Chondrocyte (in vitro differentiated cells): ENCODE results near the gene ELK3. TPM values are rescaled to one million over a fixed set of nuclear protein-coding genes. Genes with fewer than 3 reads are reported as not detected.

Experiments used
- DNase-seq: peaks from one replicate; pipeline ENCODE4 v3.0.0; 2021; ENCODE audit warnings: mixed read lengths, low spot score
- H3K27ac Mint-ChIP-seq: one replicate; pipeline ENCODE4 v1.8.0; 2021; ENCODE audit warnings: mild to moderate bottlenecking, moderate library complexity, mixed read lengths; ENCODE audit not compliant: unreplicated experiment
- H3K27me3 Mint-ChIP-seq: 2 replicates; pipeline ENCODE4 v1.8.0; 2021; ENCODE audit warnings: low read depth, mixed read lengths
- H3K36me3 Mint-ChIP-seq: 2 replicates; pipeline ENCODE4 v1.8.0; 2021; ENCODE audit warnings: low read depth, mixed read lengths
- H3K4me1 Mint-ChIP-seq: 2 replicates; pipeline ENCODE4 v1.8.0; 2021; ENCODE audit warnings: low read depth, mild to moderate bottlenecking, mixed read lengths
- H3K4me3 Mint-ChIP-seq: one replicate; pipeline ENCODE4 v1.8.0; 2021; ENCODE audit warnings: mild to moderate bottlenecking, moderate library complexity, mixed read lengths; ENCODE audit not compliant: unreplicated experiment
- H3K9me3 Mint-ChIP-seq: 2 replicates; pipeline ENCODE4 v1.8.0; 2021; ENCODE audit warnings: low read depth, mixed read lengths
- total RNA-seq: library from RNA; stranded (reverse); gene quantifications from 3 replicates; pipeline ENCODE4 v1.2.1, GENCODE V29; 2021
- TF ChIP-seq, protein P1 (sequence below): fragments of 200-600 bp; sonication (generic); IDR thresholded peaks from 2 replicates; pipeline ENCODE4 v1.5.0; 2021; ENCODE audit warnings: antibody characterized with exemption, mild to moderate bottlenecking, moderate library complexity

The ELK3 gene
- total RNA-seq, 1 donor from 2014 or later = 38.8 TPM

DNA sequence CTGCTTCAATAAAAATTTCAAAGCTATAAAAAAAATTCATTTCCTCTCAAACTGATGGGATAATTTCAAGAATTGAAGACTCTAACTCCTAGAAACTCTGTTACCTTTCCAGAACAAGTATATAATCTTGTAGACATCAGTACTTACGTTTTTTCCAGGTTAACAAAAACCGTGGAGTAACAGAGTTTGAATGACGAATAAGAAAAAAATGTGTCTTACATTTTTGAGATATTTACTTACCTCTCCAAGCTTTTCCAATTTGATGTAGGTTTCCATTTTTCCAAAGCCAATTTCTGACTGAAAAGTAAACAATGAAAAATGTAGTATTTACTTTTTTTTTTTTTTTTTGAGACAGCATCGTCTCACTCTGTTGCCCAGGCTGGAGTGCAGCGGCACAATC, 105.9 kb downstream of the ELK3 start:
- Mint-ChIP-seq H3K27ac (no peak overlapping the region), H3K4me3 (no peak overlapping the region), H3K27me3 (no peaks in the 10 kb centered on the region), H3K9me3 (no peaks in the 10 kb centered on the region), H3K4me1 (peaks cover 4% of the 10 kb centered on the region), H3K36me3 (peaks cover 10% of the 10 kb centered on the region)
- TF ChIP-seq, protein P1, sequence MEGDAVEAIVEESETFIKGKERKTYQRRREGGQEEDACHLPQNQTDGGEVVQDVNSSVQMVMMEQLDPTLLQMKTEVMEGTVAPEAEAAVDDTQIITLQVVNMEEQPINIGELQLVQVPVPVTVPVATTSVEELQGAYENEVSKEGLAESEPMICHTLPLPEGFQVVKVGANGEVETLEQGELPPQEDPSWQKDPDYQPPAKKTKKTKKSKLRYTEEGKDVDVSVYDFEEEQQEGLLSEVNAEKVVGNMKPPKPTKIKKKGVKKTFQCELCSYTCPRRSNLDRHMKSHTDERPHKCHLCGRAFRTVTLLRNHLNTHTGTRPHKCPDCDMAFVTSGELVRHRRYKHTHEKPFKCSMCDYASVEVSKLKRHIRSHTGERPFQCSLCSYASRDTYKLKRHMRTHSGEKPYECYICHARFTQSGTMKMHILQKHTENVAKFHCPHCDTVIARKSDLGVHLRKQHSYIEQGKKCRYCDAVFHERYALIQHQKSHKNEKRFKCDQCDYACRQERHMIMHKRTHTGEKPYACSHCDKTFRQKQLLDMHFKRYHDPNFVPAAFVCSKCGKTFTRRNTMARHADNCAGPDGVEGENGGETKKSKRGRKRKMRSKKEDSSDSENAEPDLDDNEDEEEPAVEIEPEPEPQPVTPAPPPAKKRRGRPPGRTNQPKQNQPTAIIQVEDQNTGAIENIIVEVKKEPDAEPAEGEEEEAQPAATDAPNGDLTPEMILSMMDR = no peak
- no peak for DNase-seq

DNA sequence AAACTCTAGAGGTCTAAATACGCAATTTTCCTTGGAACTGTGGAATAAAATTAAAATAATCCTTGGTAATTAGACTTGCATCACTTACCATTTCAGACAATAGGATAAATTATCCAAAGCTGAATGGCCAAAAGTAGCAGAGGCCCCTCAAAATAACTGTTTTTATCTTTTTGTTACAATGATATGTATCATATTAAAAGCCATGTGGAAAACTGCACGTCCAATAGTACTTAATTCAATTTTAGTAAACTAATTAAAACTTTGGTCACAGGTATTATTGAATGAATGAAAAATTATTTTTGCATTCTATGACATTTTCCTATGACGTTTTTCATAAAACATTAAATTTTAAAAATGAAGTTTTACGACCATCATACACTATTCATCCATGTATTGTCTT, 107.6 kb downstream of the ELK3 start:
- Mint-ChIP-seq H3K27ac (no peak overlapping the region), H3K4me1 (no peaks in the 10 kb centered on the region), H3K4me3 (no peak overlapping the region), H3K27me3 (no peaks in the 10 kb centered on the region), H3K36me3 (peaks cover 7% of the 10 kb centered on the region), H3K9me3 (no peaks in the 10 kb centered on the region)
- no peak for DNase-seq
- TF ChIP-seq, protein P1 = no peak

DNA sequence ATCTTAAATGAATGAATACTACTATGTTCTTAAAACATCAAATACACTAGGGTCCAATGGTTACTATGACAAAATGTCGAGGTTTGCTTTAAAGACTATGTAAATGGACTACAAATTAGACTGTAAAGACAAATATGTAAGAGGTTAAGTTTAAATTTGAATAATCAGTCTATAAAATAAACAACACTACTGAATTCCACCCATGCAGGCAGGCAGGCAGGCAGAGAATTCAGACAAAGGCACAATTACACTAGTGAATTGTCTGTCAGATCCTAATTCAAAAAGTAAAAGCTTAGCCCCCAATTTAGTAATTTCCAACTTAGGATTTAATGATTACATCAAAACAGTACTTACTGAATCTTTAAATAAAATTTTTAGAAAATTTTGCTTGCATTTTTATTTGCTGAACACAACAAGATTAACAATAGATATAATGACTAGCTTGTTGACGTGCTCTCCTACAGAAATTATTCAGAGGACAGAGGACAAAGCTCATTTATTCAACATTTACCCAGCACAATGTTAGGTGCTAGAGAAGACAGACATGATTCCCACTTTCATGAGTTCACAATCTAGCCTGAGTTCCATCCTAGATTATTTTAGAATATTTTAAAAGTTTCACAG, 108.6 kb downstream of the ELK3 start:
- Mint-ChIP-seq H3K4me3 (no peak overlapping the region), H3K9me3 (no peaks in the 10 kb centered on the region), H3K36me3 (peaks cover 6% of the 10 kb centered on the region), H3K27ac (no peak overlapping the region), H3K4me1 (no peaks in the 10 kb centered on the region), H3K27me3 (no peaks in the 10 kb centered on the region)
- DNase-seq = no peak
- TF ChIP-seq, protein P1 = no peak

DNA sequence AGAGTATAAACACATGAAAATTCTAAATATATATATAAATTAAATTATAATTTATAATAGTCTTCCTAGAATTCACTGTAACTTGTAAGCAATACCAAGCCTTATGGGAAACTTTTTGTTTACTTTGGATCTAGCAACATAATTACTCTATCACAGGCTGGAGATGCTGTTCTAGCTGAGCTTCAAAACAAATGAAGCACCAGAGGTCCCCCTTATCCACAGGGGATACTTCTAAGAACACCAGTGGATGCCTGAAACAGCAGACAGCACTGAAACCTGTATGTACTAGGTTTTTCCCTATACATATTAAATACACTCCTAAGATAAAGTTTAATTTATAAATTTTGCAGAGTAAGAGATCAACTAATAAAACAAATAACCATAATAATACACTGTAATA, 109.5 kb downstream of the ELK3 start:
- peaks cover 6% of the 10 kb centered on the region for H3K36me3 Mint-ChIP-seq
- H3K9me3 Mint-ChIP-seq = no peaks in the 10 kb centered on the region
- TF ChIP-seq, protein P1 = no peak
- H3K4me3 Mint-ChIP-seq = no peak overlapping the region
- H3K4me1 Mint-ChIP-seq = peaks cover under 1% of the 10 kb centered on the region
- DNase-seq = no peak
- no peak overlapping the region for H3K27ac Mint-ChIP-seq
- H3K27me3 Mint-ChIP-seq = no peaks in the 10 kb centered on the region

DNA sequence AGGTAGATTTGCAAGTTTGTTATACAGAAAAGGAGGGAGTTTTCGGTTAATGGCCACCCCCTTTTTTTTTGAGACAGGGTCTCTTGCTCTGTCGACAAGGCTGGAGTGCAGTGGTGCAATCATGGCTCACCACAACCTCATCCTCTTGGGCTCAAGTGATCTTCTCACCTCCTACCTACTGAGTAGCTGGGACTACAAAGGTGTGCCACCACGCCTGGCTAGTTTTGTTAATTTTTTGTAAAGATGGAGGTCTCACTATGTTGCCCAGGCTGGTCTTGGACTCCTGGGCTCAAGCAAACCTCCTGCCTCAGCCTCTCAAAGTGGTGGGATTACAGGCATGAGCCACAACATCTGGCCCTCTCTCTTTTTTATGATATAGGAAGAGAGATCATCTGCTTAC, 111.5 kb downstream of the ELK3 start:
- Mint-ChIP-seq H3K36me3 (peaks cover 1% of the 10 kb centered on the region), H3K4me3 (no peak overlapping the region), H3K4me1 (peaks cover 6% of the 10 kb centered on the region), H3K27me3 (no peaks in the 10 kb centered on the region), H3K27ac (no peak overlapping the region), H3K9me3 (no peaks in the 10 kb centered on the region)
- TF ChIP-seq, protein P1 = no peak
- no peak for DNase-seq
